Ammon's horn (tissue), 1 donor: ENCODE measurements around the gene ALOX15B.

Source experiments
- DNase-seq: peaks from one replicate; pipeline ENCODE4 v3.0.0-alpha.2; 2016; ENCODE audit warnings: low spot score

Gene ALOX15B

DNA sequence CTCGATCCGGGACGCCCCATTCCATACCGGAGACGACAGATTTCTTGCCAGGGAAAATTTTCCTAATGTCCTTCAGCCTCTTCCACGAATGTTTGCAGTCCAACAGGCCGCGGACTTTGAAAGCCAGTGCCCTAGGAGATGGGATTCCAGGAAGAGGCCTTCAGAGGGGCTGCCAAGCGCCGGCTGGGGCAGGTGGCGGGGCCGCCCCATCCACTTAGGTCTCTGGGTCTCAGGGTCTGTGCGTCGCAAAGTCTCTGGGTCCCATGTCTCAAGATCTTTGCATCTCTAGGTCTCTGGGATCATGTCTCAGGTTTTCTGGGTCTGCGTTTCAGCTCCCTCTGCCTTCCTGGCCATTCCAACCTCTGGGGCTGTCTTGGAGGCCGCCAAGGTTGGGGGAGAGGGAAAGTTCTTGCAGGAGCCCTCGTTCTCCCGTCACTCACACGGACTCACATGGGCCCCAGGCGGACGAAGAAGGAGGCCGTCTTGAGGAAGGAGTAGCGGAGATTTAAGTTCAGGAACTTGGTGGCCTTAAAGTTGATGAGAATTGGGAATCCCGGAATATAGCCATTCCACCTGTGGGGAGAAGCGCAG lies 41.4 kb downstream of the ALOX15B start:
- DNase-seq, result no peak

GRCh38 chr17:8080799-8081219 lies 42.0 kb downstream of the ALOX15B start:
- no peak for DNase-seq

- DNase-seq, result no peak
Observed at GRCh38 chr17:8081876-8082275, 43.0 kb downstream of the ALOX15B start.

DNA sequence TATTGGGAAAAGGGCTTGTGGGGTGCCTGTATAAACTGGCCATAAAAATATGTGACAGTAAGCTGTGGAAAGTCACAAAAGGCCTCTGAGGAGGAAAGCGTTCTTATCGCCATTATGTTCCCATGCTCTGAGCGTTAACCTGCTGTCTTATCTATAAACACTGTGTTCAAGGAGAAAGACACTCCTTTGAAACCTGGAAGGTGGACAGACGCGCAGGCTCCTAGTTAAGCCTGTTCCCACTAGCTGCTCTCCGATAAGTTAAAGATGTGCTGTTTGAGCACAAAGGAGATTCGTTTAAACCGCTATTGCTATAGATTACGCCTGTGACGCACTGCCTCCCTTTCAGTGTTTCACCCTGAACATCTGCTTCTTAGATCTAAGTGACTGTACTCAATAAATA lies 43.4 kb downstream of the ALOX15B start:
- no peak for DNase-seq

GRCh38 chr17:8084250-8084649 lies 45.4 kb downstream of the ALOX15B start:
- DNase-seq, result no peak

GRCh38 chr17:8087075-8087951 lies 48.5 kb downstream of the ALOX15B start, which contains the start of gene ALOX12B:
TSS of gene ALOX12B (minus strand) at chr17:8087716. CDS start at chr17:8087442, 274 bp downstream.
- DNase-seq, result no peak

DNA sequence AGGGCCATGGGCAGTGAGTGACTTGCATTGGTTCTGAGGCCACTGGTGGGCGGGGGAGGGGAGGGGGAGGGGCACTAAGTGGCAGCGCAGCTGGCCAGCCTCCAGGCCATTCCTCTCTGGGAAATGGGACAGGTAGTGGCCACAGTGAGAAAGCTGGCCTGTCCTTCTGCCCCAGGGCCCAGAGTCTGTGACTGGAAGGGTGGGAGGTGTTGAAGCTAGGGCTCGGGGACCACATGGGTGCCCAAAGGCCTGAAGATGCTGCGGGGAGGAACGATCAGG lies 49.0 kb downstream of the ALOX15B start:
- DNase-seq, result no peak

DNA sequence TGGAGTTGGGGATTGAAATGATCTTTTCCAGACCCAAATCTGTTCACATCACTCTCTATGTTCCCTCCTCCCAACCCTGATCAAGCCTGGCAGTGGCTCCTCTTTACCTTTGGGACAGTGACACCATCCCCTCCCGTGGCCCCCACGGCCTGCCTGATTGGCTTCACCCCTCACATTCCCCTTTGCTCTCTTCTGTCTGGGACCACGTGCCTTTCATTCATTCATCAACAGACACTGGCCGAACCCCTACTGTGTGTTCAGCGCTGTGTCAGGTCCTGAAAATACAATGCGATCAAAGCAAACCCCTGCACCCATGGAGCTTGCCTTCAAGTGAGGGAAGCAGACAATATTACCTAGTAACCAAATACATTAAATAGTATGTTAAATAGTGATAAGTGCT lies 50.9 kb downstream of the ALOX15B start:
- no peak for DNase-seq

DNA sequence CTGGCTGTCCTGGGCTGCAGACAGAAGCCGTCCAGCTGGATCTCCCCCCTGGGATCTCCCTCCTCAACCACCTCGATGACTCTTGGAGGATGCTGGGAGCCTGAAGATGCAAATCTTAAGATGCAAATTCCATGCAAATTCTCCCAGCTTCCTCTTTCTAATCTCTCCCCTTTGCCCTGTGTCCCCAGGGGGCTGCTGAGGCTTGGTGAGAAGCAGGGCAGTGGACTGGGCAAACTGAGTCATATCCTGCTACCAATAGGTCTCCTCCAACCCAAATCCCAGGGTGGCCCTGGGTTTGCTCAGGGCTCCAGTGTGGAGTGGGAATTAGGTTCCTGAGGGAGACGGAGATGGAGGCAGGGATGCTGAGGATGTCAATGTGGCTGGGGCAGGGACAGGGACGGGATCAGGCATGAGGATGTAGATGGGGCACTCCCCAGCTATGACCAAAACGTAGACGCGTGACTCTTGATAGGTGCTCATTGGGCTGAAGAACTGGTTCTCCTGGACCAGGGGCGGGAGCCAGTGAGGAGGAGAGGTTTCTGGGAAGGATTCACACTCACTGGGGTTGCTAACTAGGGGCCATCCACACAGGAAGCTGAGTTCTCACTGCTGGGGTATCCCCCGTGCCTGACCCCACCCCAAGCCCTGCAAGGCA lies 52.3 kb downstream of the ALOX15B start:
- no peak for DNase-seq

DNA sequence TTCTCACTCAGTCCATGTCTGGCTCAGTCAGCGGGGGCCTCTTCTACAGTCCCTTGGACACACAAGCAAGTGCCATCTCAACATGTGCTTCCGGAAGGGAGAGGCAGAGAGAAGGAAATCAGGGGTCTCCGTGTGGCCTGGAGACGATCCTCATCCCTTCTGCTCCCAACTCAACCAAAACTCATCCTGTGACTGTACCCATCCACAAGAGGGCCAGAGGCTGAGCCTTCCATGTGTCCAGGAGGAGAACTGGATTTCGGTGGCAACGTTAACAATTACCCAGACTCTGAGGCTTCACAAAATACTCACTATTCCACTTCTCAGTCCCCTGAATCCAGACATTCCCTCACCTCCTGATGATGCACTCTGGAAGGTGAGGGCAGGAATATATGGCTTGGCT lies 56.5 kb downstream of the ALOX15B start:
- DNase-seq, result no peak

GRCh38 chr17:8096541-8096940 lies 57.7 kb downstream of the ALOX15B start:
- no peak for DNase-seq
